Astrocyte of the cerebellum (primary cell): ENCODE measurements around the gene TLE3.

Experiments
- DNase-seq: peaks from one replicate; pipeline ENCODE4 v3.0.0-alpha.2; 2011; ENCODE audit warnings: low read depth
- H3K4me3 ChIP-seq: 2 replicates; pipeline ENCODE4 v1.5.1; 2011; ENCODE audit warnings: mild to moderate bottlenecking, low read depth, low read length, moderate library complexity
- in situ Hi-C: cut with HindIII; loops from 2 replicates; pipeline ENCODE4 v1.10.0; 2017; ENCODE audit warnings: low sequenced_read_pairs
- TF ChIP-seq, protein P1 (sequence below): IDR thresholded peaks from 2 replicates; pipeline ENCODE4 v1.5.1; 2012; ENCODE audit warnings: low read length, low read depth, moderate library complexity, mild to moderate bottlenecking; ENCODE audit errors: missing control alignments

TLE3 gene

GRCh38 chr15:70127288-70127746 is 29.6 kb upstream of the TLE3 start:
- H3K4me3 ChIP-seq, result no peak overlapping the region
- in situ Hi-C loops, result no loop called here
- no peak for DNase-seq
- TF ChIP-seq, protein P1, sequence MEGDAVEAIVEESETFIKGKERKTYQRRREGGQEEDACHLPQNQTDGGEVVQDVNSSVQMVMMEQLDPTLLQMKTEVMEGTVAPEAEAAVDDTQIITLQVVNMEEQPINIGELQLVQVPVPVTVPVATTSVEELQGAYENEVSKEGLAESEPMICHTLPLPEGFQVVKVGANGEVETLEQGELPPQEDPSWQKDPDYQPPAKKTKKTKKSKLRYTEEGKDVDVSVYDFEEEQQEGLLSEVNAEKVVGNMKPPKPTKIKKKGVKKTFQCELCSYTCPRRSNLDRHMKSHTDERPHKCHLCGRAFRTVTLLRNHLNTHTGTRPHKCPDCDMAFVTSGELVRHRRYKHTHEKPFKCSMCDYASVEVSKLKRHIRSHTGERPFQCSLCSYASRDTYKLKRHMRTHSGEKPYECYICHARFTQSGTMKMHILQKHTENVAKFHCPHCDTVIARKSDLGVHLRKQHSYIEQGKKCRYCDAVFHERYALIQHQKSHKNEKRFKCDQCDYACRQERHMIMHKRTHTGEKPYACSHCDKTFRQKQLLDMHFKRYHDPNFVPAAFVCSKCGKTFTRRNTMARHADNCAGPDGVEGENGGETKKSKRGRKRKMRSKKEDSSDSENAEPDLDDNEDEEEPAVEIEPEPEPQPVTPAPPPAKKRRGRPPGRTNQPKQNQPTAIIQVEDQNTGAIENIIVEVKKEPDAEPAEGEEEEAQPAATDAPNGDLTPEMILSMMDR, result no peak

GRCh38 chr15:70126362-70126761 is 28.6 kb upstream of the TLE3 start:
- DNase-seq, result no peak
- no peak overlapping the region for H3K4me3 ChIP-seq
- in situ Hi-C loops, result no loop called here
- TF ChIP-seq, protein P1, result no peak

DNA sequence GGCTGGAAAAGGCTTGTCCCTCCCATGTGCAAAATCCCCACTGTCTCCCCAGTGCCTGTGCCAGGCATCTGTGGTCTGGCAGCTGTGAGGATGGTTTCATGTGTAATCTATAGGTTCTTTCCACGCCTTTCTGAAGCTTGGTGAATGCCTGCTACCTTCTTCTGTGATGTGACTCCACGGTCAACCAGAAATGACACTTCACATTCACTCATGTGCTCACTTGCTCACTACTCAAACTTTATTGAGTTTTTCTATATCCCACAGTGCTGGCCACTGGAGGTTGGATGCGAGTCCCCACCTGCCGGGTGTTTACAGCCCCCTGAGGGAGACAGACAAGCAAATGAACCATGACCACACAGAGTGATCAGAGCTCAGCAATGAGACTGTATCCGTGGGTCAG is 27.9 kb upstream of the TLE3 start:
- no peak for DNase-seq
- in situ Hi-C loops, result no loop called here
- no peak overlapping the region for H3K4me3 ChIP-seq
- TF ChIP-seq, protein P1, result no peak

DNA sequence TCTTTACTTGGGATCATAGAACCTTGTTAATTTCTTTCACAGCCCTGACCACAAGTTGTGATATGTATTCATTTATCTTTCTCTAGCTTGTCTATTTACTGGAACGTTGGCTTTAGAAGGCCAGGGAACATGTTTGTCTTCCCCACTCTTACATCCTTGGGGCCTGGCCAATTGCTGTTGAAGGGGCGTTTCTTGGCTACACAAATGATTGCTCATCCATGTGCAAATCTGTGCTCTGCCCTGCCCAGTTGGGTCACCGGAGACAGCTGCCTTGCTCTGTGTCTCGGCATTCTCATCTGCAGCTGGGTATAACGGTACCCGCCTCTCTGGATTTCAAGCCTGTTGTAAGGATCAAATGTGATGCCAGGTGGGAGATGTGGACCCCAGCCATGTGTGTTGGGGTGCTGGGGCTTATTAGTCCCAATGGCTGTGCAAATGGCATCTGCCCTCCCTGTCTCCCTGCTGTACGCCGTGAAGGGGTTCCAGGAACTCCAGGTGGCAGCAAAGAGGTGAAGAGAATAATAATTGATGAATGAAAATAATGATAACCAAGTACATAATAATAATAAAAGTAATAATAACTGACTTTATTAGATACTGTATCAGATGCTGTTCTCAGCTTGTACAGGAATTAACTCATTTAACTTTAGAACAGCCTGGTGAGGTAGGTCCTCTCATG is 24.0 kb upstream of the TLE3 start:
- H3K4me3 ChIP-seq, result no peak overlapping the region
- in situ Hi-C loops, result no loop called here
- DNase-seq, result peak; percentile 80
- TF ChIP-seq, protein P1, result peak; percentile 14

- no peak for DNase-seq
- in situ Hi-C loops, result no loop called here
- H3K4me3 ChIP-seq, result no peak overlapping the region
- TF ChIP-seq, protein P1, result no peak
These were observed 23.4 kb upstream of the TLE3 start for GRCh38 chr15:70120958-70121623.

DNA sequence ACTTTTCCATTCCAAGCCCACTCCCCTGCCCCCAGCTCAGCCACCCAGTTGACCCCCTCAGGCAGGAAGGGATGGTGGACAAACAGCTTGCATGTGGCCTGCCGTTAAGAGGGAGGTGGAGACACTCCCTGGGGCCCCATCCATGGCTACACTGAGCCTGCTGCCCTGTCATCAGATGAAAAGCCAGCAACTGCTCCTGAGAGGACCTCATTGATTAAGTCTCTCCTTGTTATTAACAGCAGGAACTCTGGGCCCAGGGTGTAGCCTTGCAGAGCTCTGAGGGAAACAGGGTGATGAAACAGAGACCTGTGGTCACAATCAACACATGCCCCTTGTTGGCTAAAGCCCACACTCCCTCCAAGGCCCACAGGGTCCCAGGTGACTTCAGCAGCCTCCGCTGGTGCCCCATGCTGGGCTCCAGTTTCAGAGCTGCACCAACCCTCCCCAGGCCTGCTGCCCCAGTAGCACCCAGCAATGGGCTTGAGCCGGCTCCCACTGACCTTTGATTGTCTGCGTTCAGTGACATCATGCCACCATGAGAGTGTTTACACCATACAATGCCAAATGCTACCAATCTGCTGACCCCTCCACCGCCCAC is 22.3 kb upstream of the TLE3 start:
- TF ChIP-seq, protein P1, result no peak
- DNase-seq, result no peak
- no peak overlapping the region for H3K4me3 ChIP-seq
- in situ Hi-C loops, result no loop called here
